Measurements from ENCODE around the gene B4GALT1. TPM values are rescaled to one million over a fixed set of nuclear protein-coding genes. Genes with fewer than 3 reads are reported as not detected.

B4GALT1 gene
- total RNA-seq, 1 experiment from 2014 or later, result 31.4 TPM

DNA sequence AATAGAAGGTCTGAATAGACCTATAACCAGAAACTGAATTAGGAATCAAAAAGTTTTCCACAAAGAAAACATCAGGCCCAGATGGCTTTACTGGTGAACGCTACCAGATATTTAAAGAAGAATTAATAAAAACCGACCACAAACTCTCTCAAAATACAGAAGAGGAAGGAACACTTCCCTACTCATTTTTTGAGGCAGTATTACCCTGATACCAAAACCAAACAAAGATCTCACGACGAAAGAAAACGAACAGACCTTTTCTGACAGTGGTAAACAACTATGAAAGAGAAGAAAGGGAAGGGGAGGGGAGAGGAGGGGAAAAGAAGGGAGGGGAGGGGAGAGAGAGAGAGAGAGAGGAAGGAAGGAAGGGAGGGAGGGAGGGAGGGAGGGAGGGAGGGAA is 13.5 kb downstream of the B4GALT1 start:
- no peak for DNase-seq (ENCODE audit: low read depth, low spot score)
- H3K9ac ChIP-seq (ENCODE audit: low read length), result no peak overlapping the region
- peaks cover 19 to 37% of the 10 kb centered on the region in 2 experiments for H3K4me1 ChIP-seq (ENCODE audit: control insufficient read depth in 1 of 2, insufficient read depth in 2 of 2, low read length in 2 of 2)
- H3K27me3 ChIP-seq (ENCODE audit: insufficient read depth, low read length), result no peaks in the 10 kb centered on the region
- H3K9me3 ChIP-seq (ENCODE audit: control insufficient read depth in 1 of 2, insufficient read depth in 1 of 2, low read depth in 1 of 2, low read length in 2 of 2), result no peaks in the 10 kb centered on the region
- CTCF ChIA-PET, result no interaction called here
- no peak overlapping the region for H2AFZ ChIP-seq (ENCODE audit: low read depth, low read length, poor library complexity, severe bottlenecking)
- no peak overlapping the region for H3K4me2 ChIP-seq (ENCODE audit: low read length)
- BruUV-seq (replicated peaks), result no TSS peak
- no peaks in the 10 kb centered on the region for H4K20me1 ChIP-seq (ENCODE audit: insufficient read depth)
- RAD21 ChIA-PET (ENCODE audit: low non-redundant PET in 1 of 2, low total read pairs in 2 of 2, uncharacterized antibody in 2 of 2, unreplicated experiment in 2 of 2), result no interaction called here
- no peaks in the 10 kb centered on the region for H3K9me2 ChIP-seq (ENCODE audit: insufficient read depth)
- TF ChIP-seq ZFX (IDR thresholded peaks at IDR 0.05) (no peak), SP1 (IDR thresholded peaks at IDR 0.05; ENCODE audit: low read depth) (no peak), YY1 (IDR thresholded peaks at IDR 0.05; ENCODE audit: extremely low read depth, insufficient replicate concordance, low read depth, low read length) (no peak), JUND (IDR thresholded peaks at IDR 0.05) (no peak), RAD21 (IDR thresholded peaks at IDR 0.05; ENCODE audit: low read depth) (no peak), SIN3A (IDR thresholded peaks at IDR 0.05; ENCODE audit: low read depth) (no peak), EGR1 (IDR thresholded peaks at IDR 0.05; ENCODE audit: low read depth) (no peak), FOSL1 (IDR thresholded peaks at IDR 0.05; ENCODE audit: low read depth) (no peak), CEBPB (IDR thresholded peaks at IDR 0.05; ENCODE audit: low read depth) (no peak), ZNF274 (IDR thresholded peaks at IDR 0.05; ENCODE audit: low read depth, low read length) (no peak), POLR2A (IDR thresholded peaks at IDR 0.05; ENCODE audit: borderline replicate concordance, extremely low read depth, insufficient read depth, insufficient read length) (no peak), EZH2phosphoT487 (IDR thresholded peaks at IDR 0.05; ENCODE audit: borderline replicate concordance) (no peak)
- TF ChIP-seq, protein P1, sequence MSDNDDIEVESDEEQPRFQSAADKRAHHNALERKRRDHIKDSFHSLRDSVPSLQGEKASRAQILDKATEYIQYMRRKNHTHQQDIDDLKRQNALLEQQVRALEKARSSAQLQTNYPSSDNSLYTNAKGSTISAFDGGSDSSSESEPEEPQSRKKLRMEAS (IDR thresholded peaks at IDR 0.05), result no peak
- TF ChIP-seq, protein P2, sequence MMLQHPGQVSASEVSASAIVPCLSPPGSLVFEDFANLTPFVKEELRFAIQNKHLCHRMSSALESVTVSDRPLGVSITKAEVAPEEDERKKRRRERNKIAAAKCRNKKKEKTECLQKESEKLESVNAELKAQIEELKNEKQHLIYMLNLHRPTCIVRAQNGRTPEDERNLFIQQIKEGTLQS (IDR thresholded peaks at IDR 0.05), result no peak
- TF ChIP-seq, protein P3, sequence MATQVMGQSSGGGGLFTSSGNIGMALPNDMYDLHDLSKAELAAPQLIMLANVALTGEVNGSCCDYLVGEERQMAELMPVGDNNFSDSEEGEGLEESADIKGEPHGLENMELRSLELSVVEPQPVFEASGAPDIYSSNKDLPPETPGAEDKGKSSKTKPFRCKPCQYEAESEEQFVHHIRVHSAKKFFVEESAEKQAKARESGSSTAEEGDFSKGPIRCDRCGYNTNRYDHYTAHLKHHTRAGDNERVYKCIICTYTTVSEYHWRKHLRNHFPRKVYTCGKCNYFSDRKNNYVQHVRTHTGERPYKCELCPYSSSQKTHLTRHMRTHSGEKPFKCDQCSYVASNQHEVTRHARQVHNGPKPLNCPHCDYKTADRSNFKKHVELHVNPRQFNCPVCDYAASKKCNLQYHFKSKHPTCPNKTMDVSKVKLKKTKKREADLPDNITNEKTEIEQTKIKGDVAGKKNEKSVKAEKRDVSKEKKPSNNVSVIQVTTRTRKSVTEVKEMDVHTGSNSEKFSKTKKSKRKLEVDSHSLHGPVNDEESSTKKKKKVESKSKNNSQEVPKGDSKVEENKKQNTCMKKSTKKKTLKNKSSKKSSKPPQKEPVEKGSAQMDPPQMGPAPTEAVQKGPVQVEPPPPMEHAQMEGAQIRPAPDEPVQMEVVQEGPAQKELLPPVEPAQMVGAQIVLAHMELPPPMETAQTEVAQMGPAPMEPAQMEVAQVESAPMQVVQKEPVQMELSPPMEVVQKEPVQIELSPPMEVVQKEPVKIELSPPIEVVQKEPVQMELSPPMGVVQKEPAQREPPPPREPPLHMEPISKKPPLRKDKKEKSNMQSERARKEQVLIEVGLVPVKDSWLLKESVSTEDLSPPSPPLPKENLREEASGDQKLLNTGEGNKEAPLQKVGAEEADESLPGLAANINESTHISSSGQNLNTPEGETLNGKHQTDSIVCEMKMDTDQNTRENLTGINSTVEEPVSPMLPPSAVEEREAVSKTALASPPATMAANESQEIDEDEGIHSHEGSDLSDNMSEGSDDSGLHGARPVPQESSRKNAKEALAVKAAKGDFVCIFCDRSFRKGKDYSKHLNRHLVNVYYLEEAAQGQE (IDR thresholded peaks at IDR 0.05; ENCODE audit: low read depth), result no peak
- TF ChIP-seq, protein P4, sequence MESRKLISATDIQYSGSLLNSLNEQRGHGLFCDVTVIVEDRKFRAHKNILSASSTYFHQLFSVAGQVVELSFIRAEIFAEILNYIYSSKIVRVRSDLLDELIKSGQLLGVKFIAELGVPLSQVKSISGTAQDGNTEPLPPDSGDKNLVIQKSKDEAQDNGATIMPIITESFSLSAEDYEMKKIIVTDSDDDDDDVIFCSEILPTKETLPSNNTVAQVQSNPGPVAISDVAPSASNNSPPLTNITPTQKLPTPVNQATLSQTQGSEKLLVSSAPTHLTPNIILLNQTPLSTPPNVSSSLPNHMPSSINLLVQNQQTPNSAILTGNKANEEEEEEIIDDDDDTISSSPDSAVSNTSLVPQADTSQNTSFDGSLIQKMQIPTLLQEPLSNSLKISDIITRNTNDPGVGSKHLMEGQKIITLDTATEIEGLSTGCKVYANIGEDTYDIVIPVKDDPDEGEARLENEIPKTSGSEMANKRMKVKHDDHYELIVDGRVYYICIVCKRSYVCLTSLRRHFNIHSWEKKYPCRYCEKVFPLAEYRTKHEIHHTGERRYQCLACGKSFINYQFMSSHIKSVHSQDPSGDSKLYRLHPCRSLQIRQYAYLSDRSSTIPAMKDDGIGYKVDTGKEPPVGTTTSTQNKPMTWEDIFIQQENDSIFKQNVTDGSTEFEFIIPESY (IDR thresholded peaks at IDR 0.05; ENCODE audit: extremely low read depth, insufficient replicate concordance, low read length), result no peak
- TF ChIP-seq, protein P5, sequence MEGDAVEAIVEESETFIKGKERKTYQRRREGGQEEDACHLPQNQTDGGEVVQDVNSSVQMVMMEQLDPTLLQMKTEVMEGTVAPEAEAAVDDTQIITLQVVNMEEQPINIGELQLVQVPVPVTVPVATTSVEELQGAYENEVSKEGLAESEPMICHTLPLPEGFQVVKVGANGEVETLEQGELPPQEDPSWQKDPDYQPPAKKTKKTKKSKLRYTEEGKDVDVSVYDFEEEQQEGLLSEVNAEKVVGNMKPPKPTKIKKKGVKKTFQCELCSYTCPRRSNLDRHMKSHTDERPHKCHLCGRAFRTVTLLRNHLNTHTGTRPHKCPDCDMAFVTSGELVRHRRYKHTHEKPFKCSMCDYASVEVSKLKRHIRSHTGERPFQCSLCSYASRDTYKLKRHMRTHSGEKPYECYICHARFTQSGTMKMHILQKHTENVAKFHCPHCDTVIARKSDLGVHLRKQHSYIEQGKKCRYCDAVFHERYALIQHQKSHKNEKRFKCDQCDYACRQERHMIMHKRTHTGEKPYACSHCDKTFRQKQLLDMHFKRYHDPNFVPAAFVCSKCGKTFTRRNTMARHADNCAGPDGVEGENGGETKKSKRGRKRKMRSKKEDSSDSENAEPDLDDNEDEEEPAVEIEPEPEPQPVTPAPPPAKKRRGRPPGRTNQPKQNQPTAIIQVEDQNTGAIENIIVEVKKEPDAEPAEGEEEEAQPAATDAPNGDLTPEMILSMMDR (IDR thresholded peaks at IDR 0.05 in 2 of 3, conservative IDR thresholded peaks at IDR 0.05 in 1 of 3; ENCODE audit: borderline replicate concordance in 1 of 3, insufficient read depth in 1 of 3, low read depth in 2 of 3, low read length in 2 of 3), result no peak
- POLR2A ChIA-PET, result no interaction called here
- no peaks in the 10 kb centered on the region for H3K36me3 ChIP-seq (ENCODE audit: control insufficient read depth in 1 of 2, insufficient read depth in 2 of 2, low read length in 2 of 2)
- ATAC-seq, result no peak
- intact Hi-C loops (cut with micrococcal nuclease), result no loop called here
- H3K79me2 ChIP-seq (ENCODE audit: insufficient read depth, low read length), result peaks cover 40% of the 10 kb centered on the region
- H3K4me3 ChIP-seq (replicated peaks in 1 of 2; ENCODE audit: low read depth in 1 of 2, low read length in 2 of 2), result no peak overlapping the region
- H3K27ac ChIP-seq (ENCODE audit: low read depth, low read length), result no peak overlapping the region

All from HCT116 (cell line).